CD4-positive, alpha-beta T cell (primary cell): ENCODE measurements around the gene LIPI. TPM values are rescaled to one million over a fixed set of nuclear protein-coding genes. Genes with fewer than 3 reads are reported as not detected.

Experiments
- ATAC-seq: fragments of 200-7000 bp; cut with Tn5 transposase; one replicate; pipeline ENCODE4 v1.10.0; 2022; ENCODE audit warnings: mild to moderate bottlenecking; ENCODE audit not compliant: poor library complexity
- CTCF ChIA-PET: fragments of 350-600 bp; sonication (Branson Sonifier 250); formaldehyde crosslinking; loops from one replicate; lab custom pipeline; 2021; ENCODE audit warnings: antibody characterized with exemption, inconsistent platforms; lab: Charles Lee
- POLR2A ChIA-PET: fragments of 350-600 bp; sonication (Branson Sonifier 250); formaldehyde crosslinking; loops from one replicate; lab custom pipeline; 2021; ENCODE audit warnings: antibody characterized with exemption, inconsistent platforms; lab: Charles Lee
- DNase-seq, 14 experiments: peaks; one replicate each; pipeline ENCODE4 v3.0.0-alpha.2; 2013 to 2020; ENCODE audit warnings: mixed read lengths in 2 of 14
- H3K27ac ChIP-seq, 2 donors: one replicate each; pipeline versions ENCODE4 v1.5.1 to v1.7.0; 2013; ENCODE audit warnings: low read length in 2 of 2, low read depth in 1 of 2, mild to moderate bottlenecking in 1 of 2
- H3K27me3 ChIP-seq, 2 experiments: 1 replicate in 1 of 2; 2 replicates in 1 of 2; pipeline versions ENCODE4 v1.6.1 to v1.7.0; 2013; ENCODE audit warnings: low read length in 2 of 2, control low read depth in 1 of 2, mild to moderate bottlenecking in 1 of 2, moderate library complexity in 1 of 2; ENCODE audit not compliant: insufficient read depth in 2 of 2, control insufficient read depth in 1 of 2
- H3K36me3 ChIP-seq: one replicate; pipeline ENCODE4 v1.6.1; 2013; ENCODE audit warnings: low read length, control low read depth; ENCODE audit not compliant: insufficient read depth
- H3K4me1 ChIP-seq: one replicate; pipeline ENCODE4 v1.6.1; 2013; ENCODE audit warnings: low read length, control low read depth; ENCODE audit not compliant: insufficient read depth
- H3K4me3 ChIP-seq: one replicate; pipeline ENCODE4 v1.5.1; 2013; ENCODE audit warnings: mild to moderate bottlenecking, low read length, moderate library complexity
- H3K9me3 ChIP-seq, 2 experiments: 1 replicate in 1 of 2; 2 replicates in 1 of 2; pipeline versions ENCODE4 v1.6.1 to v1.7.0; 2013; ENCODE audit warnings: low read length in 2 of 2, mild to moderate bottlenecking in 2 of 2, control low read depth in 1 of 2, moderate library complexity in 1 of 2; ENCODE audit not compliant: control insufficient read depth in 1 of 2, insufficient read depth in 1 of 2
- H3K27ac Mint-ChIP-seq: one replicate; pipeline ENCODE4 v1.8.0; 2020; ENCODE audit warnings: mixed read lengths
- H3K27me3 Mint-ChIP-seq: one replicate; pipeline ENCODE4 v1.8.0; 2021; ENCODE audit warnings: mixed read lengths
- H3K36me3 Mint-ChIP-seq: one replicate; pipeline ENCODE4 v1.8.0; 2021; ENCODE audit warnings: low read depth, mixed read lengths
- H3K4me1 Mint-ChIP-seq: one replicate; pipeline ENCODE4 v1.8.0; 2021; ENCODE audit warnings: low read depth, mixed read lengths
- H3K4me3 Mint-ChIP-seq: one replicate; pipeline ENCODE4 v1.8.0; 2020; ENCODE audit warnings: mild to moderate bottlenecking, mixed read lengths
- H3K9me3 Mint-ChIP-seq: one replicate; pipeline ENCODE4 v1.8.0; 2020; ENCODE audit warnings: mixed read lengths
- CTCF ChIP-seq: fragments of 200-600 bp; IDR thresholded peaks from one replicate; pipeline ENCODE4 v1.8.0; 2022; ENCODE audit warnings: antibody characterized with exemption, mild to moderate bottlenecking
- intact Hi-C, 2 experiments: fragments of 100-400 bp; cut with DNase I in 1 of 2; cut with micrococcal nuclease in 1 of 2; formaldehyde crosslinking; loops; one replicate each; pipeline versions ENCODE4 v1.15.1 to v1.9.0; 2023 to 2025; cut with DNase I, micrococcal nuclease
- total RNA-seq, 174 experiments: library from RNA in 2 of 174; stranded (reverse) in 2 of 174; gene quantifications; one replicate each; pipeline ENCODE4 v1.2.3 and lab custom pipeline; 2021 to 2026

Gene LIPI
- total RNA-seq, 2 experiments from 2014 or later, result not detected

- peaks cover 8% of the 10 kb centered on the region for H3K27me3 Mint-ChIP-seq
- intact Hi-C loops, result no loop called here
- DNase-seq (no peak), ATAC-seq (no peak)
- peaks cover 20% of the 10 kb centered on the region for H3K4me1 Mint-ChIP-seq
- Histone ChIP-seq H3K27ac (no peak overlapping the region), H3K4me1 (peaks cover 4% of the 10 kb centered on the region), H3K9me3 (no peaks in the 10 kb centered on the region), H3K36me3 (no peaks in the 10 kb centered on the region), H3K4me3 (no peak overlapping the region), H3K27me3 (no peaks in the 10 kb centered on the region)
- no peak for TF ChIP-seq CTCF
- POLR2A ChIA-PET, result no interaction called here
- no peaks in the 10 kb centered on the region for H3K36me3 Mint-ChIP-seq
- peaks cover 8% of the 10 kb centered on the region for H3K9me3 Mint-ChIP-seq
- H3K4me3 Mint-ChIP-seq, result no peak overlapping the region
- H3K27ac Mint-ChIP-seq, result no peak overlapping the region
- CTCF ChIA-PET, result no interaction called here
Measured at GRCh38 chr21:14124266-14124665, 86.5 kb downstream of the LIPI start.

GRCh38 chr21:14121719-14122118 is 89.0 kb downstream of the LIPI start:
- ATAC-seq (no peak), DNase-seq (no peak)
- TF ChIP-seq CTCF, result no peak
- Mint-ChIP-seq H3K27me3 (peaks cover under 1% of the 10 kb centered on the region), H3K4me3 (no peak overlapping the region), H3K27ac (no peak overlapping the region), H3K36me3 (no peaks in the 10 kb centered on the region), H3K4me1 (peaks cover 20% of the 10 kb centered on the region), H3K9me3 (peaks cover 8% of the 10 kb centered on the region)
- no peak overlapping the region for H3K4me3 ChIP-seq
- CTCF ChIA-PET, result no interaction called here
- no peaks in the 10 kb centered on the region for H3K27me3 ChIP-seq
- intact Hi-C loops, result no loop called here
- H3K4me1 ChIP-seq, result peaks cover 4% of the 10 kb centered on the region
- H3K9me3 ChIP-seq, result no peaks in the 10 kb centered on the region
- POLR2A ChIA-PET, result no interaction called here
- no peak overlapping the region for H3K27ac ChIP-seq
- no peaks in the 10 kb centered on the region for H3K36me3 ChIP-seq

GRCh38 chr21:14120091-14120734 is 90.5 kb downstream of the LIPI start:
- Mint-ChIP-seq H3K36me3 (no peaks in the 10 kb centered on the region), H3K9me3 (peaks cover 8% of the 10 kb centered on the region), H3K4me3 (no peak overlapping the region), H3K4me1 (peaks cover 20% of the 10 kb centered on the region), H3K27ac (no peak overlapping the region), H3K27me3 (no peaks in the 10 kb centered on the region)
- peak; percentile 26 for TF ChIP-seq CTCF
- ChIA-PET POLR2A (no interaction called here), CTCF (no interaction called here)
- Histone ChIP-seq H3K9me3 (no peaks in the 10 kb centered on the region), H3K27me3 (no peaks in the 10 kb centered on the region), H3K4me1 (peaks cover 4% of the 10 kb centered on the region), H3K36me3 (no peaks in the 10 kb centered on the region), H3K27ac (no peak overlapping the region), H3K4me3 (no peak overlapping the region)
- ATAC-seq, result peak; percentile 52
- DNase-seq, result peak in 4 of 14 experiments; percentile 6 to 31 (median 14)
- intact Hi-C loops, result no loop called here
